ENCODE measurements around the gene SLC6A13.
A peak's percentile ranks its signal among the peaks of the same experiment; 100 is the strongest.

The SLC6A13 gene

DNA sequence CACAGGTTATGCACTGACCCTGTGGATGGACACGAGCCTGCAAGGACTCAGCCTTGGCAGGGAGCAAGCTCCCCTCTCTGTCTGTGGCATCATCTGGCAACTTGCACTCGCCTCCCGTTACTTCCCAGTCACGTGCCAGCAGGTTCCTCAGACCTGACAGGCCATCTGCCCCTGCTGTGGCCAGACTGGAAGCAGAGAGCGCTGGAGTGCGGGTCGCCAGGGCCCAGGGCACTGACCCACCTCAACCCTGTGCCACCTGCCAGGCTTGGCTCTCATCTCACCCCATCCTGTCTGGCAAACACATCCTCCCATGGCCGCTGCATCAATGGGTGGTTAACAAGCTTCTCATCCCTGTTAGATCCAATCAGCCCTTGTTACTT lies 77.1 kb downstream of the SLC6A13 start:
- H3K4me3 ChIP-seq (ENCODE audit: low read depth, low read length): no peak overlapping the region
- no peaks in the 10 kb centered on the region for H3K27me3 ChIP-seq (ENCODE audit: insufficient read depth, low read length)
- no peak overlapping the region for H4K8ac ChIP-seq (ENCODE audit: low read depth, low read length)
- H2BK12ac ChIP-seq (ENCODE audit: low read length): no peak overlapping the region
- H3K79me2 ChIP-seq (ENCODE audit: control insufficient read depth, insufficient read depth, low read length, poor library complexity): no peaks in the 10 kb centered on the region
- no peaks in the 10 kb centered on the region for H3K79me1 ChIP-seq (ENCODE audit: low read length)
- WGBS (ENCODE audit: extremely low coverage, insufficient coverage, insufficient read length): no CpG with 5 or more reads among the region's 8 CpGs
- peaks cover 0 to 10% of the 10 kb centered on the region in 2 experiments for H3K4me1 ChIP-seq (ENCODE audit: control insufficient read depth in 1 of 2, insufficient read depth in 2 of 2, low read length in 2 of 2)
- H3K9me3 ChIP-seq (ENCODE audit: insufficient read depth, low read depth, low read length): peaks cover 5% of the 10 kb centered on the region
- no peak overlapping the region for H3K23ac ChIP-seq (ENCODE audit: low read length)
- H3K36me3 ChIP-seq (ENCODE audit: control insufficient read depth in 1 of 2, insufficient read depth in 2 of 2, low read length in 2 of 2): no peaks in the 10 kb centered on the region
- H3K27ac ChIP-seq (ENCODE audit: low read depth, low read length): no peak overlapping the region
- H3K18ac ChIP-seq (ENCODE audit: low read length): no peak overlapping the region
- H2BK5ac ChIP-seq (ENCODE audit: low read depth, low read length, poor library complexity): no peak overlapping the region
- H2AK5ac ChIP-seq (ENCODE audit: low read length): no peak overlapping the region
- no peak for DNase-seq
- no peak overlapping the region for H2BK120ac ChIP-seq (ENCODE audit: insufficient read depth, low read length, poor library complexity)
- H3K14ac ChIP-seq (ENCODE audit: low read length): no peak overlapping the region
- H4K91ac ChIP-seq (ENCODE audit: low read depth, low read length): no peak overlapping the region
- no peak overlapping the region for H4K12ac ChIP-seq (ENCODE audit: low read depth, low read length)
- H3K4ac ChIP-seq (ENCODE audit: low read depth, low read length): no peak overlapping the region
- H3K4me2 ChIP-seq (ENCODE audit: low read length): no peak overlapping the region
- H2AFZ ChIP-seq (ENCODE audit: insufficient read depth, low read length, poor library complexity): no peak overlapping the region
- H3K9ac ChIP-seq (ENCODE audit: low read length): no peak overlapping the region

DNA sequence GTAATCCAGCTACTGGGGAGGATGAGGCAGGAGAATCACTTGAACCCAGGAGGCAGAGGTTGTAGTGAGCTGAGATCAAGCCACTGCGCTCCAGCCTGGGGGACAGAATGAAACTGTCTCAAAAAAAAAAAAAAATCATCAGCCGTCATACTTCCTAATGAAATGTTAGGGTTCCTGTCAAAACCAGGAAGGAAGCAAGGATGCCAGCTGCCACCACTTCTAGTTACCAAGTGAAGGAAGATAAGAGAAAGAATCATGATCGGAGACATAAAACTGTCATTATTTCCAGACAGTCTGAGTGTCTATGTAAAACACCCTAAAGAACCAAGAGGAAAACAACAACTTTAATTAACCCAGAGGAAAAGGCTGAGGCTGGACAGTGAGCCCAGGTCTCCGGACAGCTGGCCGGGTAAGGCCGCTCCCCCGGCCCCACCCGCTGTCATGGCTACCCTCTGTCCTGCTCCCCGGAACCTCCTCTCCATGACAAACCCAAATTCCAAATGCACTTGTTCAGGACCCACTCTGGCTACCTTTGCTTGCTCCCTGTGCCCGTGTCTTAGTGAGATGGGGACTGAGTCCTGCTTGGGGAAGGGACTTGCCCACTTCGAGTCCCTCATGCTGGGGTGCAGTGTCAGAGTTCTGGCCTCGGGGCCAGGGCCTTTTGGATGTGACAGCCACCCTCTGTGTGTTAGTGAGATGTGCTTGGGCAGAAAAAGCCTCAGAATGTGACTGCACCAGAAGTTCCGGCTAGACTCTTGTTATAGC lies 77.6 kb downstream of the SLC6A13 start:
- no peak overlapping the region for H3K23ac ChIP-seq (ENCODE audit: low read length)
- no peak for DNase-seq
- no peak overlapping the region for H4K12ac ChIP-seq (ENCODE audit: low read depth, low read length)
- no peak overlapping the region for H2AK5ac ChIP-seq (ENCODE audit: low read length)
- H3K4ac ChIP-seq (ENCODE audit: low read depth, low read length): no peak overlapping the region
- no peaks in the 10 kb centered on the region for H3K27me3 ChIP-seq (ENCODE audit: insufficient read depth, low read length)
- WGBS (ENCODE audit: extremely low coverage, insufficient coverage, insufficient read length): no CpG with 5 or more reads among the region's 13 CpGs
- no peak overlapping the region for H2BK5ac ChIP-seq (ENCODE audit: low read depth, low read length, poor library complexity)
- H3K4me3 ChIP-seq (ENCODE audit: low read depth, low read length): no peak overlapping the region
- H3K4me2 ChIP-seq (ENCODE audit: low read length): no peak overlapping the region
- H3K79me1 ChIP-seq (ENCODE audit: low read length): no peaks in the 10 kb centered on the region
- H2AFZ ChIP-seq (ENCODE audit: insufficient read depth, low read length, poor library complexity): no peak overlapping the region
- no peak overlapping the region for H2BK120ac ChIP-seq (ENCODE audit: insufficient read depth, low read length, poor library complexity)
- H3K36me3 ChIP-seq (ENCODE audit: control insufficient read depth in 1 of 2, insufficient read depth in 2 of 2, low read length in 2 of 2): no peaks in the 10 kb centered on the region
- H3K4me1 ChIP-seq (ENCODE audit: control insufficient read depth in 1 of 2, insufficient read depth in 2 of 2, low read length in 2 of 2): peaks cover 0 to 11% of the 10 kb centered on the region in 2 experiments
- H2BK12ac ChIP-seq (ENCODE audit: low read length): no peak overlapping the region
- H4K8ac ChIP-seq (ENCODE audit: low read depth, low read length): no peak overlapping the region
- no peak overlapping the region for H3K18ac ChIP-seq (ENCODE audit: low read length)
- H3K14ac ChIP-seq (ENCODE audit: low read length): no peak overlapping the region
- no peak overlapping the region for H3K9ac ChIP-seq (ENCODE audit: low read length)
- H3K79me2 ChIP-seq (ENCODE audit: control insufficient read depth, insufficient read depth, low read length, poor library complexity): no peaks in the 10 kb centered on the region
- no peak overlapping the region for H3K27ac ChIP-seq (ENCODE audit: low read depth, low read length)
- no peak overlapping the region for H4K91ac ChIP-seq (ENCODE audit: low read depth, low read length)
- peaks cover 5% of the 10 kb centered on the region for H3K9me3 ChIP-seq (ENCODE audit: insufficient read depth, low read depth, low read length)

DNA sequence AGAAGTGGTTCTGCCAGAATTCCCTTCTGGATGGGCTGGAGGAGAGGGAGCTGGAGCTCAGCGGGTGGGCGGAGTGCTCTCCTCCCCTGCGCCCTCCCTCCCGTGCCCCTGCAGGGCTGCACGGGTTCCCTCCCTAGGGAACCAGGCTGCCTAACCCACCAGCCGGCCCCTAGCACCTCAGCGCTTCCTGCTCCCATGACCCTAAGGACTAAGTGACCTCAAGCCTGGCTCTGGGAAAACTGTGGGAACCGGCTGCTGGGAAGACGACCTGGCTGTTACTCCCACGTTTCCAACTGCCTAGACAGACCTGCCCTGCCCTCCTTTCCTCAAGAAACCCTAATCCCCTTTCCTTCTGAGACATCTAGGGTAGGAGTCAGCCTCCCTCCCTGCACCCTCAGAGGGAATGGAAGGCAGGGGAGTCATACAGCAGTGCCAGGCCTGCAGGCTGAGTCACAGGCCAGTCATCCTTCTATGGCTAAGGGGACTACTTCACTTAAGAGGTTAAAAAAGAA lies 80.2 kb downstream of the SLC6A13 start:
- no CpG with 5 or more reads among the region's 10 CpGs for WGBS (ENCODE audit: extremely low coverage, insufficient coverage, insufficient read length)
- peaks cover 3% of the 10 kb centered on the region for H3K9me3 ChIP-seq (ENCODE audit: insufficient read depth, low read depth, low read length)
- no peak overlapping the region for H3K14ac ChIP-seq (ENCODE audit: low read length)
- H2BK120ac ChIP-seq (ENCODE audit: insufficient read depth, low read length, poor library complexity): no peak overlapping the region
- no peak overlapping the region for H3K4me3 ChIP-seq (ENCODE audit: low read depth, low read length)
- no peak overlapping the region for H3K9ac ChIP-seq (ENCODE audit: low read length)
- H4K8ac ChIP-seq (ENCODE audit: low read depth, low read length): no peak overlapping the region
- H3K4me1 ChIP-seq (ENCODE audit: control insufficient read depth in 1 of 2, insufficient read depth in 2 of 2, low read length in 2 of 2): peaks cover 3 to 17% of the 10 kb centered on the region in 2 experiments
- H2BK5ac ChIP-seq (ENCODE audit: low read depth, low read length, poor library complexity): no peak overlapping the region
- no peak overlapping the region for H2AK5ac ChIP-seq (ENCODE audit: low read length)
- no peak overlapping the region for H3K4me2 ChIP-seq (ENCODE audit: low read length)
- no peaks in the 10 kb centered on the region for H3K79me1 ChIP-seq (ENCODE audit: low read length)
- peak in 1 of 2 donors; percentile 6 for DNase-seq
- H3K23ac ChIP-seq (ENCODE audit: low read length): no peak overlapping the region
- H4K12ac ChIP-seq (ENCODE audit: low read depth, low read length): no peak overlapping the region
- H2AFZ ChIP-seq (ENCODE audit: insufficient read depth, low read length, poor library complexity): no peak overlapping the region
- no peaks in the 10 kb centered on the region for H3K27me3 ChIP-seq (ENCODE audit: insufficient read depth, low read length)
- H3K36me3 ChIP-seq (ENCODE audit: control insufficient read depth in 1 of 2, insufficient read depth in 2 of 2, low read length in 2 of 2): no peaks in the 10 kb centered on the region
- no peak overlapping the region for H3K18ac ChIP-seq (ENCODE audit: low read length)
- no peak overlapping the region for H3K4ac ChIP-seq (ENCODE audit: low read depth, low read length)
- no peak overlapping the region for H4K91ac ChIP-seq (ENCODE audit: low read depth, low read length)
- H3K79me2 ChIP-seq (ENCODE audit: control insufficient read depth, insufficient read depth, low read length, poor library complexity): no peaks in the 10 kb centered on the region
- no peak overlapping the region for H3K27ac ChIP-seq (ENCODE audit: low read depth, low read length)
- no peak overlapping the region for H2BK12ac ChIP-seq (ENCODE audit: low read length)

DNA sequence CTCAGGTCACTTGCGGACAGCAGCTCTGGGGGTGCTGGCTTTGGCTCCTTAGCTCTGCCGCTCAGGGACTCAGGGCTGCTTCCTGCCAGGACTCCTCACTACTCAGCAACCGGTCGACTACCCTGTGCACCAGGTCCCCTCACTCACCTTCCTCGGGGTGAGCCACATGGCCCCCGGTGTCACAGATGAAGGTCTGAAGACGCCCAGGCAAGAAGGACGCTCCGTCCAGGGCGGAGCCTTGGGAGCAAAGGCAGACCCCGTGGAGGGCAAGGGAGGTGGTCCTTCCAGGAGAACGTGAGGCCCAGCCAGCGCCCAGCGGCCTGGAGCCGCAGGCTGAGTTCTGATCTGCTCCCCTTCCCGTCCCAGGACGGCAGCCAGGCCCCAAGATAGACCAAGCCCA lies 80.7 kb downstream of the SLC6A13 start:
- H2AK5ac ChIP-seq (ENCODE audit: low read length): no peak overlapping the region
- no peak for DNase-seq
- no peak overlapping the region for H4K12ac ChIP-seq (ENCODE audit: low read depth, low read length)
- no peak overlapping the region for H4K91ac ChIP-seq (ENCODE audit: low read depth, low read length)
- H3K9ac ChIP-seq (ENCODE audit: low read length): no peak overlapping the region
- H3K4me1 ChIP-seq (ENCODE audit: control insufficient read depth in 1 of 2, insufficient read depth in 2 of 2, low read length in 2 of 2): peaks cover 5 to 22% of the 10 kb centered on the region in 2 experiments
- H2BK120ac ChIP-seq (ENCODE audit: insufficient read depth, low read length, poor library complexity): no peak overlapping the region
- no peaks in the 10 kb centered on the region for H3K27me3 ChIP-seq (ENCODE audit: insufficient read depth, low read length)
- H2AFZ ChIP-seq (ENCODE audit: insufficient read depth, low read length, poor library complexity): no peak overlapping the region
- peaks cover 3% of the 10 kb centered on the region for H3K9me3 ChIP-seq (ENCODE audit: insufficient read depth, low read depth, low read length)
- no peak overlapping the region for H4K8ac ChIP-seq (ENCODE audit: low read depth, low read length)
- no peak overlapping the region for H2BK5ac ChIP-seq (ENCODE audit: low read depth, low read length, poor library complexity)
- no peak overlapping the region for H3K14ac ChIP-seq (ENCODE audit: low read length)
- H3K79me2 ChIP-seq (ENCODE audit: control insufficient read depth, insufficient read depth, low read length, poor library complexity): no peaks in the 10 kb centered on the region
- no peak overlapping the region for H3K27ac ChIP-seq (ENCODE audit: low read depth, low read length)
- WGBS (ENCODE audit: extremely low coverage, insufficient coverage, insufficient read length): no CpG with 5 or more reads among the region's 17 CpGs
- H3K4ac ChIP-seq (ENCODE audit: low read depth, low read length): no peak overlapping the region
- no peak overlapping the region for H2BK12ac ChIP-seq (ENCODE audit: low read length)
- H3K4me2 ChIP-seq (ENCODE audit: low read length): no peak overlapping the region
- no peak overlapping the region for H3K23ac ChIP-seq (ENCODE audit: low read length)
- no peak overlapping the region for H3K18ac ChIP-seq (ENCODE audit: low read length)
- no peaks in the 10 kb centered on the region for H3K36me3 ChIP-seq (ENCODE audit: control insufficient read depth in 1 of 2, insufficient read depth in 2 of 2, low read length in 2 of 2)
- H3K79me1 ChIP-seq (ENCODE audit: low read length): peaks cover 2% of the 10 kb centered on the region
- no peak overlapping the region for H3K4me3 ChIP-seq (ENCODE audit: low read depth, low read length)
